ENCODE measurements around the gene DUOX1.

Gene DUOX1

DNA sequence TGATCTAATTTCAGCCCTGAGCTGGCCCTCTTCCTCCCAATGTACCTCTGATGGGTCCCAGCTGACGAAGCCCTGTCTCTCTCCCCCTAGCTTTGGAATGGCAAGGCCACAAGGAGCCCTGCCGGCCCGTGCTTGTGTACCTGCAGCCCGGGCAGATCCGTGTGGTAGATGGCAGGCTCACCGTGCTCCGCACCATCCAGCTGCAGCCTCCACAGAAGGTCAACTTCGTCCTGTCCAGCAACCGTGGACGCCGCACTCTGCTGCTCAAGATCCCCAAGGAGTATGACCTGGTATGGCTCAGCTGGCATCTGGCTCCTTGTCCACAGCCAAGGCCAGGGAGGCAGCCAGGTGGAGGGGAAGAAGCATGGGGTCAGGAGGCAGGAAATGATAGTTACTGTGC, 14.2 kb downstream of the DUOX1 start:
- DNase-seq, result no peak

DNA sequence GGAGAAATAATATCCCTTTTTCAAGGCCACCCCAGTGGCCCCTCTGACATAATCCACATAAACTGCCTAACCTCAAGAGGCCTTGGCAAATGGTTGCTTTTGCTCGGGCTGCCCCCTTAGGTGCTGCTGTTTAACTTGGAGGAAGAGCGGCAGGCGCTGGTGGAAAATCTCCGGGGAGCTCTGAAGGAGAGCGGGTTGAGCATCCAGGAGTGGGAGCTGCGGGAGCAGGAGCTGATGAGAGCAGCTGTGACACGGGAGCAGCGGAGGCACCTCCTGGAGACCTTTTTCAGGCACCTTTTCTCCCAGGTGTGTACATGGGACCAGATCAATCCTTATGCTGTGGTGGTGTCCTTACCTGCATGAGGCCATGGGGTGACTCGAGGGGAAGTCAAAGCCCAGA, 15.0 kb downstream of the DUOX1 start:
- no peak for DNase-seq

DNA sequence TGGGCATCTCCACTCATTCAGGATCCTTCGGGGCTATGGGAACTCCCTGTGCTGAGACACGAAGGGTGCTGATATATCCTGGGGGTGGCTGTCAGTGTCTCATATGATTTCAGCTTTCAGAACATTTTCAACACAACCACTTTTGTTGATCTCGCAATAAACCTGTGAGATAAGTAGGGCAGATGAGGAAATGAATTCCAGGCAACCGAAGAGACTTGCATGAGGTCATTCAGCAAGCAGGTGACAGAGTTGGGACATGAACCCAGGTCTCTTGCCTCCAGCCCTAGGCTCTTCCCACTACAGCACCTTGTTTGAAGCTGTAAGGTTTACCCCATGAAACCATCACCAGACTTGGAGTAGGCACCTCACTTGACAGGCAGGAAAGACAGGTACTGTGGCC, 16.6 kb downstream of the DUOX1 start:
- no peak for DNase-seq

DNA sequence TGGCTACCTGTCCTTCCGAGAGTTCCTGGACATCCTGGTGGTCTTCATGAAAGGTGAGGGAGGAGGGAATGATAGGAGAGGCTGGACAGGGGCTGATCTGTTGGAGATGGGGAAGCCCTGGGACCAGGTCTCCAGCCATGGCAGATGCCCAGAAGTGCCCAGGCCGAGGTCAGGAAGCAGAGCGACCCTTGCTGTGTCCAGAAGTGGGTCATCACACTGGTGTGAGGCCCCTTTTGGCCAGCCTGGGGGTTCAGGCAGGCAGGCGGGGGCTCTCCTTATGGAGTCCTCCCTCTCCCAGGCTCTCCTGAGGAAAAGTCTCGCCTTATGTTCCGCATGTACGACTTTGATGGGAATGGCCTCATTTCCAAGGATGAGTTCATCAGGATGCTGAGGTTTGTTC, 17.8 kb downstream of the DUOX1 start:
- no peak for DNase-seq

DNA sequence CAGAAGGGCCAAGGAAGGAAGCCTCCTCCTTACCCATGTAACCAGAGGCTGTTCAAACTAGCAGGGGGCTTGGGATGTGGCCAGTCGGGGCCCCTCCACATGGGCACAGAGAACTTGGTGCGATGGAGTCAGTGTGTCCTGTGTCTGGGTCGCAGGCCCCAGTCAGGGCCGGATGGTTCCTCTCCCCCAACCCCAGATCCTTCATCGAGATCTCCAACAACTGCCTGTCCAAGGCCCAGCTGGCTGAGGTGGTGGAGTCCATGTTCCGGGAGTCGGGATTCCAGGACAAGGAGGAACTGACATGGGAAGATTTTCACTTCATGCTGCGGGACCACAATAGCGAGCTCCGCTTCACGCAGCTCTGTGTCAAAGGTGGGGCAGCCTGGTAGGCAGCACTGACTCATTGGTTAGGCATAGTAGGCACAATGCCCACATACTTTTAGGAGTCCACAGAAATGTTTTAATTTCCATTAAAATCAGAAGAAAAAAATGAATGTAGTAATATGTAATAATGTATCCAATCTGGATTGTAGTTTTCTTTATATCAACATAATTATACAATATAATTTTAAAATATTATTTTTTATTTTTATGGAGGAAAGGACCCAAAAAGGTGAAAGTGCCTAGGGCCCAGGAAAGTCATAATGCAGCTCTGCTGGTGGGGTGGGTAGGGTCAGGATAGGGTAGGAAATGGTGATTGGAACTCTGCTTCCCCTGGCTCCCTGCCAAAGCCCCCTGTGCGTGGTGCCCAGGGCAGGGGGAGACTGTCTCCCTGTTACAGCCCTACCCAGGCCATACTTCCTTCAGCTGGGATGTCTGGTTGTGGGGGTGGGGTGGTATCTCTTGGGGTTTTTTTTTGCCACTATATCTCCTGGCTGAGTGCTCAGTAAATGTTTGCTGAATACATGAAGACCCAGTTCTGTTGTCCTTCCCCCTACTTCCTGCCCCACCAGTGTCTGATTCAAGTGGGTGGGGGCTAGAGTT, 18.6 kb downstream of the DUOX1 start:
- no peak for DNase-seq

DNA sequence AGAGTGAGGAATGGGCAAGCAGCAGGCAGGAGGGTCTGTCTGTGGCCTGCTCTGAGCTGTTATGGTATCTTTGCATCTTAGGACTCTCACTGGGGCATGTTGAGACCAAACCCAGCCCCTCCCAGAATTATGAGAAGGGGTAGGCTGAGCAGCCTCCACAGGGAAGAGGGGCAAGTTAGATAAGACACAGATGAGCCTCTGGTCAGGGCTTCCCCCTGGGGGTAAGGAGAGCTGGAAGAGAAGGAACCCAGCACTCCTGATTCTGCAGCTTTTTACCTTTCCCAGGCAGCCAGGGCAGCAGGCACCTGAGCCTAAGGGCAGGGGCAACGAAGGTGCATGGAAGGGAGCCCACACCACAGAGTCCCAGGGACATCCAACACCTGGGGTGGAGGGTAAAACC, 19.3 kb downstream of the DUOX1 start:
- peak; percentile 71 for DNase-seq

DNA sequence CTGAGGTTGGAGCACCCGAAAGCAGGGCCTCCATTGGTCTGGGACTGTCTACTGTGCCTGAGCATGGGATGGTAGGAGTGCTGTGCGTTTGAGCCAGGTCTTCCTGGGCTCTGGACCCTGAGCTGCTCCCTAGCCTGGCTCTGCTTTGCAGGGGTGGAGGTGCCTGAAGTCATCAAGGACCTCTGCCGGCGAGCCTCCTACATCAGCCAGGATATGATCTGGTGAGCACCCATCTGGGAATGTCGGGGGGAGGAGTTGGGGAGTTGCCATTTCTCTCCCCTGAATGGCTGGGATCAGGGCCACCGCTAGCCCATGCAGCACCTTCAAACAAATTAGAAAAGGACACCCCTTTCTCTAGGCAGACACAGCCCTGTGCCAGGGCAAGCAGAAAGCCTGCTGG, 20.7 kb downstream of the DUOX1 start:
- DNase-seq, result no peak

DNA sequence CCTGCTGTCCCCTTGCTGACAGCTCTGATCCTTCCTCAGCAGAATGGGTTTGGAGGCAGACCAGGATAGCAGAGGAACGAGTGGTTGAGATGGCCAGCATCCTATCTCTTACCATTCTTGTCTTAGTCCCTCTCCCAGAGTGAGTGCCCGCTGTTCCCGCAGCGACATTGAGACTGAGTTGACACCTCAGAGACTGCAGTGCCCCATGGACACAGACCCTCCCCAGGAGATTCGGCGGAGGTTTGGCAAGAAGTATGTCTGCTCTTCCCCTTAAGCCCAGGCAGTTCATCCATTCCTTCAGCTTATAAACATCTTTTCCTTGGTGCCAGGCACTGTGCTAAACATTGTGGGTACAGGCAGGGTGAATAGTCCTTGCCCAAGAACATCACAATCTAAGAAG, 21.2 kb downstream of the DUOX1 start:
- DNase-seq, result no peak

DNA sequence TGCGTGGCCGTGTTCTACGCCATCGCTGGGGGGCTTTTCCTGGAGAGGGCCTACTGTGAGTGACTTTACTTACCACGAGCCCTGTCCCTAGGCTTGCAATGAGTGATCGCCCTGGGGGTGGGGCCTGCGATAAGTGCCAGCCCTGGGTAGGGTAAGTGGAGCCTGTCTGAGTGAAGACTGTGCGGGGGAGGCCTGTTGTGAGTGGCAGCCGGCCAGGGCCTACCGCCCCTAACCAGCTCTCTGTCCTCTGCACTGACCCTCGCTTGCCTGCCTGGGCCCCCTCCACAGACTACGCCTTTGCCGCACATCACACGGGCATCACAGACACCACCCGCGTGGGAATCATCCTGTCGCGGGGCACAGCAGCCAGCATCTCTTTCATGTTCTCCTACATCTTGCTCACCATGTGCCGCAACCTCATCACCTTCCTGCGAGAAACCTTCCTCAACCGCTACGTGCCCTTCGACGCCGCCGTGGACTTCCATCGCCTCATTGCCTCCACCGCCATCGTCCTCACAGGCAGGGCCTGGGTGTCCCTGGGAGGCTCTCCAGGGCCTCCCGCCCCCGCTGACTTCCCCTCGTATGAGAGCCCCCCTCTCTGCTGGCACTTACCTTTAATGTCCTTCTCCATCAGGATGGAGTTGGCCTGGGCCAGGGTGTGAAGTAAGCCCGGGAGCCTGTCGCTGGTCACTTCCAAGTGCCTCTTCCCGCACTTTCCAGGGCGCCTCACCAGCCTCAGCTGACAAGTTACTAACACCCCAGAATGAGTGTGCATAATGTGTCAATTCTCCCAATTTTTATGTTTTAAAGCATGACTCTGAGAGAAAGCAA, 22.4 kb downstream of the DUOX1 start:
- DNase-seq, result no peak

DNA sequence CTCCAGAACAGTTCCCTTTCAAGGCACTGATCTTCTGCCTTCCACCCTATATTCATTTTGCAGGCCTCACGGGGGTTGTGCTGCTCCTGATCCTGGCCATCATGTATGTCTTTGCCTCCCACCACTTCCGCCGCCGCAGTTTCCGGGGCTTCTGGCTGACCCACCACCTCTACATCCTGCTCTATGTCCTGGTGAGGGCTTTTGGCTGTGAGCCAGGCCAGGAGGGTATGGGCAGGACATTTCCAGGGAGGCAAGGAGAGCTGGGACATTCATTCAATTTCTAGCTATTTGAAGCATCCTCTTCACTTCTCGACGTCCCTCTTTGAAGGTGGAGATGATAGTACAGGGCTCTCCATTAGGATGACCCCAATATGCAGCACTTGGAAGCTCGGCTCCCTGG, 25.9 kb downstream of the DUOX1 start:
- DNase-seq, result no peak

DNA sequence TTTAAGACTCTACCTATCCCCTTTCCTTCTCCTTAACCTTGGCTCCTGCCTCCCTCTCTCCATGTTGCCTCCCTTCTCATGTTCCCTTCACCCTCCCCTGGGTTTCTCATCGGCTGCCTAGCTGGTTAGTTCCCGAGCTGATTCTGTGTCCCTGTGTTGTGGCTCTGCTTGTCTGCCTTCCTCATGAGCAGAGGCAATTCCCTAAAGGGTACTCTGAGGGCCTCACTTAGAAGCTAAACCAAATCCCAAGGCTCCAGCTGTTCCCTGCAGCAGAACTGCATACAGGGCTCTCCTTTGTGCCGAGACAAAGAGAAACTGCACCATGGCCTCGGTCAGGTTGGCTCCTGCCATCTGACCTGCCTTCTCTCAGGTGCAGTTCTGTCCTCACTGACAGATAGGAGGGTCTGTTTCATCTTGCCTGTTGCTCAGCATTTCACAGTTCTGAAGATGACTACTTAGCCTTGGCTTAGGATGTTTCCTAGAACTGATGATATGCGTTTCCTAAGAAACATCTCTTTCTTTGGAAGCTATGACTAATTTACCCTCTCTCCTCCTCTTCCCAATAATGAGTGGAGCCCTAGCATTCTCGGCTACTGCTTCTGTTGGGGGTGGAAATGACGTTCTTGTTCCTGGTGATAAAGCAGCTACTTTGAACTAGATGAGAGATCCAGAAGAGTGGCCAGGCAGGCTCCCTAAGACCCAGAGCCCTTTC, 27.1 kb downstream of the DUOX1 start:
- no peak for DNase-seq

DNA sequence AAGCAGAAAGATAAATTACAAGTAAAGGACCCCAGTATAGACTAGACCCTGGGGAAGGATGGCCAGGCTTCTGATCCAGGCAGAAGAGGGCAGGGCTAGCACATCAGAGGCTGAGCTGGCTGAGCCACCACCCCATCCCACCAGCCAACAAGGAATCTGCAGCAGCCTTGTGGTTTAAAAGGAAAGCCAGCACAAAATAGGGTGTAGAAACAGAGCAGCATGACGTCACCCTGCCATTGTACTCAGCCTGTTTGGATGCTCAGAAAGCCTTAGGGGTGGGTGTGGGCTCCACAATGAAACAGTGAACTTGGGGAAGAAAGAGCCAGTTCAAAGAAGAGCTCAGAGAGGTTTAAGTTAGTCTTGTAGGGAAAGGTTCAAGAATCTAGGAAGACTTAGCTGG, 28.2 kb downstream of the DUOX1 start:
- DNase-seq, result peak; percentile 91

DNA sequence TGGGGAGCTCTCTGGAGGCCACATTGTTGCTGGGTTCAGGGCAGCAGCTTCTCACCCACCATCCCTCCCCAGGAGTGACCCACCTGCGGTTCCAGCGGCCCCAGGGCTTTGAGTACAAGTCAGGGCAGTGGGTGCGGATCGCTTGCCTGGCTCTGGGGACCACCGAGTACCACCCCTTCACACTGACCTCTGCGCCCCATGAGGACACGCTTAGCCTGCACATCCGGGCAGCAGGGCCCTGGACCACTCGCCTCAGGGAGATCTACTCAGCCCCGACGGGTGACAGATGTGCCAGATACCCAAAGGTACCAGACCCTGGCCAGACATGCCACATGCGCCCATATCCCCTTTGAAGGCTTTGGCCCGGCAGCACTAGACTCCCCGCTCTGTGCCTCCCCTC, 31.9 kb downstream of the DUOX1 start:
- DNase-seq, result no peak

DNA sequence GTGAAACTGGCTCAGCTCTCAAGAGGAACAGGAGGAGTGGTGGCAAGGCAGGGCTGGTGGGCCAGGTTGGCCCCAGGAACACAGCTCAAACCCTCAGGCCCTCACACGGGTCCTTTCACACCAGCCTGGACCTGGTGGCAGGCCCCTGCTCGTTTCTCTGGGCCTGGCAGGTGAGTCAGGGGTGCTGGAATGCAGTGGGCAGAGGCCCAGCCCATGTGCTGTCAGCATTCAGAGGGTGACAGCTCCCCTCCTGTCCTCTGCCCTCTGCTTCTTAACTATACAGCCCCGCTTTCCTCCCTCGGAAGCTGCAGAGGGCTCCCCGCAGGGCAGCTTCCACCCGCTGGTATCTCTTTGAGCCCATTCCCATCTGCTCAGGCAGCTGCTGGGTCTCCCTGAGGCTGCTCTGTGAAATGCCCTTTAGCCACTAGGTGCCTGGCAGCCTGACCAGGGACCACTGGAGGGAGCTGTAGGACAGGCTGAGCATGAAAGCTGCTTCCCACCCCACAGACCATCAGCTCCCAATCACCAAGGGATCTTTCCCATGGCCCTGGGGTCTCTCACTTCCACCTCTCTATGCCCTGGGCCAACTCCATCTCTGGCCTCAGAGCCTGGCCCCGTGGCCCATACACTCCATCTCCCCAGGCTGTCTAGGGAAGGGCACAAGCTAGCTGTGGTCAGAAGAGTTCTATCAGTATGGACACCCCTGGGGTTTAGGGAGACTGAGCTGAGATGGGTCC, 33.1 kb downstream of the DUOX1 start:
- DNase-seq, result peak; percentile 95

DNA sequence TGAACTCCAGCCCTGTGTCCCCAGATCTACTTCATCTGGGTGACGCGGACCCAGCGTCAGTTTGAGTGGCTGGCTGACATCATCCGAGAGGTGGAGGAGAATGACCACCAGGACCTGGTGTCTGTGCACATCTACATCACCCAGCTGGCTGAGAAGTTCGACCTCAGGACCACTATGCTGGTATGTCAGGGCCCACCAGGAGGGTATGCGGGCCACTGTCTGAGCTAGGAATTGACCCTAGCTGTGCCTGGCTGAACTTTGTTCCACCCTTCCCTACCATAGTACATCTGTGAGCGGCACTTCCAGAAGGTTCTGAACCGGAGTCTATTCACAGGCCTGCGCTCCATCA, 33.7 kb downstream of the DUOX1 start:
- no peak for DNase-seq

DNA sequence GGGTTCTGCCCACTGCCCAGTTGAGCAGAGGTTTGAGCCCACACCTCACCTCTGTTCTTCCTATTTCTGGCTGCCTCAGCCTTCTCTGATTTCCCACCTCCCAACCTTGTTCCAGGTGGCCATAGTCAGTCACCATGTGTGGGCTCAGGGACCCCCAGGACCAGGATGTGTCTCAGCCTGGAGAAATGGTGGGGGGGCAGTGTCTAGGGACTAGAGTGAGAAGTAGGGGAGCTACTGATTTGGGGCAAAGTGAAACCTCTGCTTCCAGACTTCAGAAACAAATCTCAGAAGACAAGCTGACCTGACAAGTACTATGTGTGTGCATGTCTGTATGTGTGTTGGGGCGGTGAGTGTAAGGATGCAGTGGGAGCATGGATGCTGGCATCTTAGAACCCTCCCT, 35.1 kb downstream of the DUOX1 start:
- DNase-seq, result no peak

DNA sequence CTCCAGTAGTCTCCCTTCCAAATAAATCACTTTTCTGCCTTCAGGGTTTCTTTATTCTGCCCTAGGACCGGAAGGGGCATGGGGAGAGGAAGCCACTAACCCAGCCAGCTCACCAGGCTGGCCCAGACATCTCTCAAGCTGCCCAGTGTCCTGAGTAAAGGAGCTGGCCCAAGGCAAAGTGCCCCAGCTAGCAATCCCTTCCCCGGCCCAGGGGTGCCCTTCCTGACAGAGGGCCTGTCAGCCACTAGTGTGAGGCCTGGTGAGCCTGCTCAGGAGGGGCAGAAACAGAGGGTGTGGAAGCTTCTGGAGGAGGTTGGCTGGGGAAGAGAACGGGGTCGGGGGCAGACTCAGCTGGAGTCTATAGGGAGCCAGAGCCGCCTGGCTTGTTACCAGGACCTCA, 35.7 kb downstream of the DUOX1 start:
- no peak for DNase-seq

DNA sequence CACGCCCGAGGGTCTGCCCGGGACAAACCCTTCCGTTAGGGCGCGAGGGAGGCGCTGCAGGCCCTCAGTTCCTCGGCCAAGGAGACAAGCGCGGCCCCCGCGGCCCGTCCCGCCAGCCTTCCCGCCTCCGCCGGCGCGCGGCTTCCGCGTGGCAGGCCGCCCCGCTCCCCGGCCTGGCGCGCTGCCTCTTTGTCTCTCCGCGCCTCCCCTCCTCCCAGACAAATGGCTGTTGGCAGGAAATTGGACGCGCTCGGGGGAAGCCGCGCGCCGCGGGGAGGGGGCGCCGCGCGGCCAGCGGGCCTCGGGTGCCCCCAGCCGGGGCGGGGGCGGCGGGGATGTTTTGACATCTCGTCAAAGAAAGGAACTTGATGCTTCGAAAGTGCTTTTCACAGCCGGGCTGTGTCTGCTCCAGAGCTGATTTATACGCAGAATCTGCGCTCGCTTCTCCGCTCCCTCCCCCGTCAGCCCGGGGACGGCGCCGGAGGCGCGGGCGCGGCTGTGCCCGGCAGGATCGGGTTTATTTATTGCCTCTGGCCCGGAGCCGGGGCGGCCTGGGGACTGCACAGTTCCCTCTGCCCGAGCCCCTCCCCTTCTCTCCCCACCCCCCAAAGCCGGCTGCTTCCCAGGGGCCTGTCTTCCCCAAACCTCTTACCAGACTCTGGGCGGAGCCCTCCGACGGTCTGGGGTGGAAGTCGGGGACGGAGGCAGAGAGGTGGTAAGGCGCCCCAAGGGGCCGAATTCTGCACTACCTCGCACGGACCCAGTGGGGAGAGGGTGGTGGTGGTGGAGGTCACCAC, 37.2 kb downstream of the DUOX1 start:
- peak; percentile 88 for DNase-seq

DNA sequence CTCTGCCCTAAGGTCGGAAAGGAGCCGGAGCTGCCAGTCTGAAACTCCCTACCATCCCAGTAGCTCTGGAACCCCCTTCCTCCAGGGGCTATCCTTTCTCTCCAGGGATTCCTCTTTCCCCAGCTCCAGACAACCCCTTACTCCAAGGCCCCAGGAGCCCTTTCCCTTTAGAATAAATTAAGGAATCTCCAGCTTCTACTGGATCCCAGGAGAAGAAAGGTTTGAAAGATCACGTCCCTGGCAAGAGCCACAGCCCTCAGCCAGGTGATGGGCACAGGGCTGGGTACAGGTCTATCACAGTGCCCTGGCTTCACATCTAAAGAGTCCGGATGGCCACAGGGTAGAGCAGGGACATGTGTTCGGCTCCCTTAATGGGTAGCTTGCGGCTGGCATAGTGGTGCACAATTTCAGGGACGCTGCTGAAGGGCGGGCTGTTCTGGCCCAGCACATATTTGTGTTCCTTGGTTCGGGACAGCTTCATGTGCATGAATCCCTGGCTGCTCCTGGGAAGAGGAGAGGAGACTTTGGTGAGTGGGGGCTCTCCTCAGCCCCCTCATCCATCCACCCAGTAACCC, 37.9 kb downstream of the DUOX1 start:
- DNase-seq, result no peak

DNA sequence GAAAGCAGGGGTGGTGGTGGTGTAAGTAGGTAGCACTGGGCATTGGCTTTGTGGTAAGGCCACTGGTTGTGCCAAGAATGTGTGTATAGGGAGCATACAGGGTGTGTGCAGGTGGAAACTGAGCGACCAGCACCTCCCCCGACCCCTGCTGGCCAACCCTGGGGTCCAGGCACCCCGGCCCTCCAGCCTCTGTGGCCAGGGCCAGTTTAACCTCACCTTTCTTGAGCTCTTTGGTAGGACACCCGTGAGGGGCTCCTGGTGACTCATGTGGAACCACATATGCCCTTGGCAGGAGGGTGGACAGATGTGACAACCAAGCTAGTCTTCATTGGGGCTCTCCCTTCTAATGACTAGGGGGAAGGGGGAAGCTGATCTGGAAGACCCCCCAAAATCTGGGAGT, 38.5 kb downstream of the DUOX1 start:
- DNase-seq, result no peak

DNA sequence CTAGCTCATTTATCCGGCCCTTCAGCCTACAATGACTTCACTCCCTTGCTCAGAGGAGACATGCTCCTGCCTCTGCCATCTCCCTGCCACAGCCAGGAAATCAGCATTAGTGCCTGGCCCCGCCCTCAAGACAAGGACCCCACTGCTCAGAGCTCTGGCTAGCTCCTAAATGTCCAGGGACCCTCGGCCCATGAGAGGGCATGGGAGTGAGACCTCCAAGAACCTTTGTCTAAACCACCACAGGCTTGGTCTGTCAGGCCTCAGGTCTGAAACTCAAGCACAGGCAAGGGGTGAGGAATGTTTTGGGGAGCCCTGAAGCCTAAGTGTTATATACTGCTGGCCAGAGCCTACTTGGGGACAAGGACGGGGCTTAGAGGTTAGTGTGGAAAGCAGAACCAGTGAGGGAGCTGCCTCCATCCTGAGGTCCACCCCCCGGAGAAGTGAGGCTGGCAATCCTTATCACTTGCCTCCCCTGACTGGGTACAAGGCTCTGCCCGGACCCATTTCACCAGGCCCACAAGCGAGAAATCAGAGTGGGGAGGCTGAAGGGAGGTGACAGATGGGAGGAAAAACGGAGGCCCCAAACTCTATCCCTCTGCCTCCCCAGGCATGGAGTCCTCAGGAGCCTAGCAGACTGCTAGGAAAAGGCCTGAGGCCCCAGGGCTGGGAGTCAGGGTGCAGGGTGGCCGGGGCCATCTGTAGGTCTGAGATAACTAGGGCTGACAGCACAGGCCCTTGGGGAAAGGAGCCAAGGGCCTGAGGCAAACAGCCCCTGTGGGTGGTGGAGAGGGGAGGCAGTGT, 39.2 kb downstream of the DUOX1 start:
- no peak for DNase-seq

Data from islet precursor cell (in vitro differentiated cells).